Activated CD4-positive, alpha-beta T cell treated with anti-CD3 and anti-CD28 coated beads for 36 hours (primary cell): ENCODE measurements around the gene MYL6. TPM values are rescaled to one million over a fixed set of nuclear protein-coding genes. Genes with fewer than 3 reads are reported as not detected.

Experiments used
- ATAC-seq: fragments of 200-7000 bp; cut with Tn5 transposase; one replicate; pipeline ENCODE4 v1.10.0; 2021; ENCODE audit warnings: mild to moderate bottlenecking, moderate library complexity
- CTCF ChIA-PET: fragments of 350-600 bp; sonication (Branson Sonifier 250); formaldehyde crosslinking; loops from one replicate; lab custom pipeline; 2021; ENCODE audit warnings: antibody characterized with exemption; lab: Charles Lee
- POLR2A ChIA-PET: fragments of 350-600 bp; sonication (Branson Sonifier 250); formaldehyde crosslinking; loops from one replicate; lab custom pipeline; 2021; ENCODE audit warnings: antibody characterized with exemption, inconsistent platforms; lab: Charles Lee
- DNase-seq: peaks from one replicate; pipeline ENCODE4 v3.0.0-alpha.2; 2020
- H3K27ac Mint-ChIP-seq: one replicate; pipeline ENCODE4 v1.8.0; 2021; ENCODE audit warnings: mixed read lengths
- H3K27me3 Mint-ChIP-seq: one replicate; pipeline ENCODE4 v1.8.0; 2021; ENCODE audit warnings: mixed read lengths
- H3K36me3 Mint-ChIP-seq: one replicate; pipeline ENCODE4 v1.8.0; 2021; ENCODE audit warnings: low read depth, mixed read lengths
- H3K4me1 Mint-ChIP-seq: one replicate; pipeline ENCODE4 v1.8.0; 2021; ENCODE audit warnings: mixed read lengths
- H3K4me3 Mint-ChIP-seq: one replicate; pipeline ENCODE4 v1.8.0; 2021; ENCODE audit warnings: mild to moderate bottlenecking, moderate library complexity, mixed read lengths
- H3K9me3 Mint-ChIP-seq: one replicate; pipeline ENCODE4 v1.8.0; 2021; ENCODE audit warnings: low read depth, mixed read lengths
- intact Hi-C, 2 experiments: fragments of 100-400 bp; cut with DNase I in 1 of 2; cut with micrococcal nuclease in 1 of 2; formaldehyde crosslinking; loops; one replicate each; pipeline versions ENCODE4 v1.14.2 to v1.15.1; 2022 to 2024; cut with DNase I, micrococcal nuclease
- total RNA-seq, 2 experiments: library from RNA; stranded (reverse); gene quantifications; one replicate each; pipeline ENCODE4 v1.2.3, GENCODE V29; 2021

MYL6 gene
- total RNA-seq, 2 experiments from 2014 or later = 692 to 918 TPM

GRCh38 chr12:56146492-56147460 lies 11.4 kb upstream of the MYL6 start:
- no peak for DNase-seq
- no peak for ATAC-seq
- peak overlapping the region; percentile 9 for H3K27ac Mint-ChIP-seq
- no peak overlapping the region for H3K4me3 Mint-ChIP-seq
- H3K36me3 Mint-ChIP-seq = peaks cover 32% of the 10 kb centered on the region
- H3K27me3 Mint-ChIP-seq = no peaks in the 10 kb centered on the region
- peaks cover 31% of the 10 kb centered on the region for H3K4me1 Mint-ChIP-seq
- ChIA-PET POLR2A (no interaction called here), CTCF (interaction anchor here (0.7 to 1.1 kb wide), 2 partner anchors 30 to 112 kb away, joined by 3 read pairs; partner anchors contain the start of gene RPL41)
- intact Hi-C loops = no loop called here
- H3K9me3 Mint-ChIP-seq = no peaks in the 10 kb centered on the region

- H3K27me3 Mint-ChIP-seq = no peaks in the 10 kb centered on the region
- H3K4me3 Mint-ChIP-seq = peak overlapping the region; percentile 88
- intact Hi-C loops = loop anchor here (5.0 to 10.0 kb wide), 2 partner anchors 37 to 934 kb away; partner anchors contain the start of genes NAB2 (in 1 of the 2) and SMARCC2 (in 1 of the 2)
- CTCF ChIA-PET = interaction anchor here (1.0 to 2.0 kb wide), 5 partner anchors 11 to 31 kb away, joined by 3 to 18 read pairs (median 6); partner anchors contain the start of gene ESYT1
- POLR2A ChIA-PET = interaction anchor here (0.5 to 1.9 kb wide), 5 partner anchors 13 to 533 kb away, joined by 3 to 13 read pairs (median 5); partner anchors contain the start of gene ESYT1
- peaks cover 23% of the 10 kb centered on the region for H3K4me1 Mint-ChIP-seq
- peaks cover 4% of the 10 kb centered on the region for H3K36me3 Mint-ChIP-seq
- peak overlapping the region; percentile 99 for H3K27ac Mint-ChIP-seq
- no peak for DNase-seq
- H3K9me3 Mint-ChIP-seq = no peaks in the 10 kb centered on the region
- no peak for ATAC-seq
Observed at GRCh38 chr12:56150563-56150962, 7.6 kb upstream of the MYL6 start.

- Mint-ChIP-seq H3K27ac (peak overlapping the region; percentile 99), H3K4me3 (peak overlapping the region; percentile 88), H3K4me1 (peaks cover 23% of the 10 kb centered on the region), H3K9me3 (no peaks in the 10 kb centered on the region), H3K36me3 (peaks cover 7% of the 10 kb centered on the region), H3K27me3 (no peaks in the 10 kb centered on the region)
- ChIA-PET CTCF (interaction anchor here (0.5 to 2.0 kb wide), 15 partner anchors 9 to 405 kb away, joined by 3 to 18 read pairs (median 5); partner anchors contain the start of genes ESYT1, SMARCC2 and ZC3H10), POLR2A (interaction anchor here (0.5 to 1.9 kb wide), 6 partner anchors 9 to 39 kb away, joined by 3 to 13 read pairs (median 5); partner anchors contain the start of genes ESYT1, RPL41 and ZC3H10)
- peak; percentile 69 for ATAC-seq
- intact Hi-C loops = loop anchor here (1.0 to 10.0 kb wide), 15 partner anchors 23 to 933 kb away; partner anchors contain the start of genes ESYT1 (in 2 of the 2), PA2G4 (in 2 of the 2), SMARCC2 (in 2 of the 2) and ANKRD52 (in 1 of the 2)
- DNase-seq = peak; percentile 86
Observed at GRCh38 chr12:56151672-56152131, 6.5 kb upstream of the MYL6 start.

GRCh38 chr12:56152132-56152755 lies 5.9 kb upstream of the MYL6 start, which contains the start of gene MYL6B:
Gene MYL6B, plus strand, starts transcription at chr12:56152587. Its CDS starts 1,332 bp downstream, at chr12:56153919.
- Mint-ChIP-seq H3K27me3 (no peaks in the 10 kb centered on the region), H3K36me3 (peaks cover 8% of the 10 kb centered on the region), H3K4me3 (peak within 1 kb of the TSS; percentile 88), H3K9me3 (no peaks in the 10 kb centered on the region), H3K4me1 (peaks cover 26% of the 10 kb centered on the region), H3K27ac (peak within 1 kb of the TSS; percentile 99)
- POLR2A ChIA-PET = interaction anchor here (0.5 to 1.9 kb wide), 6 partner anchors 9 to 38 kb away, joined by 3 to 13 read pairs (median 5); partner anchors contain the start of genes ESYT1, RPL41 and ZC3H10
- peak; percentile 92 for ATAC-seq
- intact Hi-C loops = loop anchor here (1.0 to 10.0 kb wide), 15 partner anchors 24 to 933 kb away; partner anchors contain the start of genes ESYT1 (in 2 of the 2), PA2G4 (in 2 of the 2), SMARCC2 (in 2 of the 2) and ANKRD52 (in 1 of the 2)
- CTCF ChIA-PET = interaction anchor here (0.6 to 2.0 kb wide), 13 partner anchors 13 to 404 kb away, joined by 3 to 18 read pairs (median 5); partner anchors contain the start of genes ESYT1, SMARCC2 and ZC3H10
- DNase-seq = peak; percentile 98

- H3K36me3 Mint-ChIP-seq = peaks cover 12% of the 10 kb centered on the region
- ChIA-PET CTCF (no interaction called here), POLR2A (no interaction called here)
- DNase-seq (no peak), ATAC-seq (no peak)
- H3K27me3 Mint-ChIP-seq = no peaks in the 10 kb centered on the region
- peak overlapping the region; percentile 99 for H3K27ac Mint-ChIP-seq
- no peaks in the 10 kb centered on the region for H3K9me3 Mint-ChIP-seq
- H3K4me3 Mint-ChIP-seq = peak overlapping the region; percentile 88
- intact Hi-C loops = loop anchor here (1.0 to 10.0 kb wide), 15 partner anchors 25 to 932 kb away; partner anchors contain the start of genes ESYT1 (in 2 of the 2), PA2G4 (in 2 of the 2), SMARCC2 (in 2 of the 2) and ANKRD52 (in 1 of the 2)
- H3K4me1 Mint-ChIP-seq = peaks cover 29% of the 10 kb centered on the region
Observed at GRCh38 chr12:56152756-56153677, 5.1 kb upstream of the MYL6 start.

- H3K36me3 Mint-ChIP-seq = peaks cover 18% of the 10 kb centered on the region
- peak overlapping the region; percentile 88 for H3K4me3 Mint-ChIP-seq
- intact Hi-C loops = loop anchor here (2.0 to 10.0 kb wide), 4 partner anchors 34 to 931 kb away; partner anchors contain the start of genes NAB2 (in 1 of the 2), PYM1 (in 1 of the 2), SMARCC2 (in 1 of the 2) and STAT2 (in 1 of the 2)
- H3K9me3 Mint-ChIP-seq = no peaks in the 10 kb centered on the region
- H3K4me1 Mint-ChIP-seq = peaks cover 29% of the 10 kb centered on the region
- ChIA-PET POLR2A (no interaction called here), CTCF (interaction anchor here (0.6 to 2.0 kb wide), 2 partner anchors 34 to 45 kb away, joined by 3 to 8 read pairs; no protein-coding TSS in a partner anchor)
- ATAC-seq (no peak), DNase-seq (no peak)
- peak overlapping the region; percentile 99 for H3K27ac Mint-ChIP-seq
- H3K27me3 Mint-ChIP-seq = no peaks in the 10 kb centered on the region
Observed at GRCh38 chr12:56153678-56154065, 4.5 kb upstream of the MYL6 start.

GRCh38 chr12:56154246-56154771 lies 3.9 kb upstream of the MYL6 start:
- ATAC-seq (no peak), DNase-seq (no peak)
- Mint-ChIP-seq H3K27ac (no peak overlapping the region), H3K36me3 (peaks cover 24% of the 10 kb centered on the region), H3K4me1 (peaks cover 29% of the 10 kb centered on the region), H3K27me3 (no peaks in the 10 kb centered on the region), H3K9me3 (no peaks in the 10 kb centered on the region), H3K4me3 (no peak overlapping the region)
- ChIA-PET POLR2A (interaction anchor here (0.8 kb wide), 1 partner anchor 36 kb away, joined by 3 read pairs; the partner anchor contains the start of gene ZC3H10), CTCF (interaction anchor here (0.5 to 2.0 kb wide), 5 partner anchors 22 to 45 kb away, joined by 3 to 8 read pairs (median 3); partner anchors contain the start of gene ESYT1)
- intact Hi-C loops = loop anchor here (5.0 to 10.0 kb wide), 2 partner anchors 33 to 930 kb away; partner anchors contain the start of genes NAB2 (in 1 of the 2) and SMARCC2 (in 1 of the 2)

GRCh38 chr12:56154818-56155217 lies 3.3 kb upstream of the MYL6 start:
- DNase-seq = no peak
- ATAC-seq = no peak
- peaks cover 30% of the 10 kb centered on the region for H3K36me3 Mint-ChIP-seq
- intact Hi-C loops = loop anchor here (5.0 to 10.0 kb wide), 2 partner anchors 32 to 930 kb away; partner anchors contain the start of genes NAB2 (in 1 of the 2) and SMARCC2 (in 1 of the 2)
- no peak overlapping the region for H3K27ac Mint-ChIP-seq
- no peaks in the 10 kb centered on the region for H3K9me3 Mint-ChIP-seq
- no peak overlapping the region for H3K4me3 Mint-ChIP-seq
- H3K4me1 Mint-ChIP-seq = peaks cover 30% of the 10 kb centered on the region
- H3K27me3 Mint-ChIP-seq = no peaks in the 10 kb centered on the region
- ChIA-PET POLR2A (interaction anchor here (0.8 to 1.2 kb wide), 2 partner anchors 27 to 37 kb away, joined by 3 to 4 read pairs; partner anchors contain the start of genes ESYT1 and ZC3H10), CTCF (interaction anchor here (0.5 to 2.0 kb wide), 4 partner anchors 22 to 35 kb away, joined by 3 to 8 read pairs (median 5); partner anchors contain the start of gene ESYT1)
